ENCODE measurements around the gene CCDC158.
"Not testable (repeated sequence)": the region's sequence is repeated elsewhere in the genome, so short reads cannot be mapped to it uniquely, and the experiment has no call there.

CCDC158 gene

DNA sequence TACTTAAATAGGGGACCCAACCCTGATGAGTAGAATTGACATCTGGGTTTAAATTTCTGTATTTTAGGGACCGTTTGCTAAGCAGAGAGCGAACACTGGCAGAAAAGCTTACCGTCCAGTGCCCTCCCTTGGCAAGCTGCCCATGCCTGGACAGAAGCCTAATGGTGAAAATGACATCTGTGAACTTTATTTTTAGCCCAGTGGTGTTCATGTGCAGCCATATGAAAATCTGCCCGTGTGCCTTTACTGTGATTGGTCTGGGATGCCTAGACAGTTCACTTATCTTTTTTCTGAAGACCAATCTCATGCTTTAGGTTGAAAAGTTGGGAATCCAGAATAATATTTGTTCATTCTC is 113.3 kb downstream of the CCDC158 start:
- DNase-seq = no peak

DNA sequence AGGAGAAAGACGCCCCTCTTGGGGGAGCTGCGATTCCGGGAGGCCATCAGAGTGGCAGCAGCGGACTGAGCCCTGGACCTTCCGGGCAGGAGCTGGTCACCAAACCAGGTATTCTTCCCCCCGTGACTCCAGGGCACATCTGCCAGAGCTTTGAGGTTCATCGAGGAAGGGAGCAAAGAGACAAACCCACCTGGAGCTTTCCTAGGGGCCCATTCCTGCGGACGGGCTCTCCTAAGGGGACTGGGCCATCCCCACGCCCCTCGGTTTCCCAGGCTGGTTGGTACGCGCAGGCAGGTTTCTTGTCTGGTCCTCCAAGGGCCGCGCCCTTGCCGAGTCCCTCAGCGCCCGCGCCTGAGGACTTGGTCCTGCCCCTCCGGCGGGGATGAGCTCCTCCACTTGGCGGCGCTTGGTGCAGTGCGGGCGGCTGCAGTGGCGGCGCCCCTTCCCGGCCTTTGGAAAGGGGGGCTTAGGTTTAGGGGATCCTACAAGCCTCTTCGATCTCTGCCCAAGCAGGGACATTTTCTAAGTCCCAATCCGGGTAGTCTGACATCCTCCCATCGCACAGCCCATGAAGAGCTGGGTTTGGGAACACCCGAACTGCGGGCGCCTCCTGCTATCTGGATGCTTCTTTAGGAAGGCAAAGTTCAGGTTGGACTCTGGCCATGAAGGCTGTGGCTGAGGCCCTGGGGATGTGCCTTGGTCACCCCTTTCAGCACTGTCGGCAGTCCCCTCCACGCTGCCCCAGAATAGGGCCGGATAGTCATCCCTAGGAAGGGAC is 113.9 kb downstream of the CCDC158 start:
- peak; percentile 7 for DNase-seq

DNA sequence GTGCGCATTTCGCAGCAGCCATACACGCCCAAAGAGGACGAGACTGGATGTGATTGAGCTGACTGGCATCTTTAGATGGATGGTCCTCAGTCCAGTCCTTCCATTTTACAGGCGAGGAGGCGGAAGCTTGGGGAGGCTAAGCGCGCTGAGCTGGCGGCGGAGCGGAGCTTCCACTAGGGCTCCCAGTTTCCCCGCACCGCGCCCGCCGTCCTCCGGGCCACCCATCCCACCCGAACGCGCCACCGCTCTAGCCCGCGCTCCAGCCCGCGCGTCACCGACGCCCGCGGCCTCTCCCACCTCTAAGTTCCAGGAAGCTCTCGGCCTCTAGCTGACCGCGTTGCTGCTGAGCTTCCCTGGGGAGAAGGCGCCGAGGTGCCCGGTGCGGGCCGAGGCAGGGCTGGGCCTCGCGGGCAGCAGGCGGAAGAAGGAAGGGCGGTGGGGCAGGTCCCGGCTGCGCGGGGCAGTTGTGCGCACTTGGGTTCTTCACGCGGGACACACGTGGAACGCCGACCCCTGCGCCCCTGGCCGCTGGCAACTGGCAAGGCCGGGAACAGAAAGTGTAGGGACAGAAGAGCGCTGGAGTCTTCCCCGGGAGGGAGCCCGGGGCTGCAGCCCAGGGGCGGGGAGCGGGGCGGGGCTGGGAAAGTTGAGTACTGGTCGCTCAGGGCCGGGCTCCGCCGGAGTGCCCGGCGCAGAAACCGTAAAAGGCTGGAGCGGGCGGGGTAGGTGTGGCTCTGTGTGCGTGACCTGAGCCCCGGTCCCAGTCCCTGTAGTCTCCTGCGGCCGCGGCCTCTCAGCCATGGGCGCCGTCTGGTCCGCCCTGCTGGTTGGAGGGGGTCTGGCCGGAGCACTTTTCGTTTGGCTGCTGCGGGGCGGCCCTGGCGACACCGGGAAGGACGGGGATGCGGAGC is 114.7 kb downstream of the CCDC158 start, which contains the start of gene STBD1:
Gene STBD1, plus strand, starts transcription at position 763 of the 911 bp plus-strand sequence. Its CDS starts 37 bp downstream, at position 800.
- peak; percentile 45 for DNase-seq

DNA sequence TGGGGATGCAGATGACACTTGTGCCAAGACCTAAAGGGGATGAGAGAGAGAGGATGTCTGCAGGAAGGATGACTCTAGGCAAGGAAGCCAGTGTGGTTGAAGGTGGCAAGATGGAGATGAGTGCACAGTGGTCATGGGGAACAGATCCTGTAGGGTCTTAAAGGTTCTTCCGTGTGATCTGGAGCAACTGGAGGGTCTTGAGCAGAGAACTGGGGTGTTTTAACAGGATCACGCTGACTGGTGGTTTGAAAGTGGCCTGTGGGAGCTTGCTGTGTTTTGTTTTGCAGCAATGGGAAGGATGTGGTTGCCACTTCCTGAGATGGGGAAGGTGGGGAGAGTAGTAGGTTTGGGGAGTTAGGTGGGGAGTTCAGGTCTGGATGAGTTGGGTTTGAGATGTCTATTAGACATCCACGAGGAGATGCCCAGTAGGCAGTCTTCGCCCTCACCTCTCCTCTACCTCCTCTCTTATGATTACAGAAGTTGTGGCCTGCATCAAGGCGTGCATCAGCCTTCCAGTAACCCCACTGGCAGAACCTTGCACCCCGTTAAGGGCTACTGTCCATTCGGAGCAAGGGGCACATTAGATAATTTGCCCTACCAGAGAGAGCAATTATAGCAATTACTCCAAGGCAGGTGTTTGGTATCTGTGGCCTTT is 115.8 kb downstream of the CCDC158 start:
- DNase-seq = no peak

DNA sequence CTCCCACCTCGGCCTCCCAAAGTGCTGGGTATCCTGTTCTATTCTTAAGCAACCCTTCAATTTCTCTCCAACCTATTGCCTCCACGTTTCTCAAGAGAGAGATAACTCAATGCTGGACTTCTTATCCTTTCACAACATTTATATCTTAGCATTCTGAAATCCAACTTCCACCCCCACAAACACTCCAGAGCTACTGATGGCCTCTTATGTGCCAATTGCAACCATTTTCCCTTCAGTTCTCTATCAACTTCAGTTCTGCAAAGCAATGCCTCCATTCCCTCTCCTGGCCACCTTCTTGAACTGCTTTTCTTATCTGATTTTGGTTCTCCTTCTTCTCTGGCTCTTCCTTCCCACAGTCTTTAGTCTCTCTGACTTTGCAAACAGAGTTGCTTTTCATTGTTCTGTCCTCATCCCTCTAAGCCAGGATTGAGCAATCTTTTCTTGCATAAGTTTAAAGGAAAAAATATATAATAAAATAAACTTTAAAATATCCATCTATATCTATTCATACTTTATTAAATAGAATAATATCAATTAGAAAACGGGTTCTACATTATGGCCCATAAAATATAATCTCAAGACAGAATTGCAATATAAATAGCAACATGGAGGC is 118.0 kb downstream of the CCDC158 start:
- DNase-seq = no peak

DNA sequence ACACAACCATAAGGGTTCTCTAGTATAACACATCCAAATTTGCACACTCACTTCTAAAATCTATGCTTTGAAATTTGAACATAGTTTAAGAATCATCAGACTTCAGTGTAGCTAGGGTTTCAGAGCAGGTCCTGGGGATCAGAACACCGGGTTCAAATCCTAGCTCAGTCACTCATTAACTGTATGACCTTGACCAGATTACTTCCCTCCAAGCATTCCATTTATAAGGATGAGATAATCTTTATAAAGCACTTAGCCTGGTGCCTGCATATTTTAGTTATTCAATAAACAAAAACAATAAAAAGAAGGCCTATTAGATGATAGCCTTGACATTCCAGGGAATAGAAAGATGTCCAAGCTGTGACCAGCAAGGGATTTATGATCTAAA is 119.2 kb downstream of the CCDC158 start:
- DNase-seq = no peak

DNA sequence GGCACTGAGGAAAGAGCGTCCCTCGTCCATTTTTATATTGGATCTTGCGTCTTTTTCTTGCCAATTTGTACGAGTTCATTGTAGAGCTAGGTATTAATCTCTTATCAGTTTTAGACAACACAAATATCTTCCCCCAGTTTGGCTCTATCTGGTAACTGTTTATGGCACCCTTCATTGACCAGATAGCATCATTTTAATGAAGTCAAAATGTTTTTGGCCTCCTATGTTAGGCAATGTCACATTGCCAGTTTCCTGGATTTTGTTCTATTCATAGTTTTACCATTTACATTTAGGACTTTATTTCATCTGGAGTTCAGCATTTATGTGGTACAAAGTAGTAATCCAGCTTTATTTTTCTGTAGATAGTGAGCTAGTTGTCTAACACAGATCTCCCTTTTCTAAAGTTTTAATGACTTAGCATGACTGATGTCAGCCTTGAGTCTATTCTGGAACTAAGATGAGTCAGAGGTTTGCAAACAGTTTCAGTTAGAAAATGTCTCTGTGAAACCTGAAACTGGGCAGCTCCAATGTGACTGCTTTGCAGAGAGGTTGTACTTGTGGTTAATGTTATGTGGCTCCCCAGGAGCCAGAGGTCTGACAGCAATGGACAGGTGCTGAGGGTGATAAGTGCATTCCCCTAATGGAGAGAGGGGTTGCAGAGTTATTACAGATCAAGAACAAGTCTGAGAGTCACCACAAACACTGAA is 119.7 kb downstream of the CCDC158 start:
- DNase-seq = no peak

DNA sequence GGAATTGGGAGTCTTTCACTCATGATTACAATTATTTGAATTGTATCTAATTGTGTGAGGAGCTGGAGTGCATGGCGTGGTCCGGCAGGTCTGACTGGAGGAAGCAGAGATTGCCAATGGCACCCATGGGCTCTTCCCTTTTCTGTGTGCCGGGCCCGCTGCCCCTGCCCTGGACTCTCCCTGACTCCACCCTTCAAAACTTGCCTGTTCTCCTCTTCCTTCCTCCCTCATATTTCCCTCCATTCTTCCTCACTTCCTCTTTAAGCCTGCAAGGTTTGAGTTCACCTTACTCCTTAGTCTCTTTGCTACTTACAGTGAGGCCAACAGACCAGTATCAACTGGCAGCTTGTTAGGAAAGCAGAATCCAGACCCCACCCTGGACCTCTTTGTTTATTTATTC is 120.9 kb downstream of the CCDC158 start:
- DNase-seq = no peak

DNA sequence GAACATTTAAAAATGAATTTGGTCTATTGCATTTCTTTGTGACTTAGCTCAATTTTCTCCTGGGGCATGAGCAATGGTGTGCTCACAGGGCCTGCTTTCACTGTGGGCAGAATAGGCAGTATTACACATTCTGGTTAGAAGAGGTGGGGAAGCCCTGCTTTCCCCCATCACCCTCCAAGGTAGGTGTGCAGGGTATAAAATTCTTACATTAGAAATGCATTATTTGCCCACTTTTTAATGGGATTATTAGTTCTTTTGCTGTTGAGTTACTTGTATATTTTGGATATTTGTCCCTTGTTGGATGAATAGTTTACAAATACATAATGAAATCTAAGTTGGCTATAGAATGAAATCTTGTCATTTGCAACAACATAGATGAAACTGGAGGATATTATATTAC is 122.7 kb downstream of the CCDC158 start:
- DNase-seq = no peak

DNA sequence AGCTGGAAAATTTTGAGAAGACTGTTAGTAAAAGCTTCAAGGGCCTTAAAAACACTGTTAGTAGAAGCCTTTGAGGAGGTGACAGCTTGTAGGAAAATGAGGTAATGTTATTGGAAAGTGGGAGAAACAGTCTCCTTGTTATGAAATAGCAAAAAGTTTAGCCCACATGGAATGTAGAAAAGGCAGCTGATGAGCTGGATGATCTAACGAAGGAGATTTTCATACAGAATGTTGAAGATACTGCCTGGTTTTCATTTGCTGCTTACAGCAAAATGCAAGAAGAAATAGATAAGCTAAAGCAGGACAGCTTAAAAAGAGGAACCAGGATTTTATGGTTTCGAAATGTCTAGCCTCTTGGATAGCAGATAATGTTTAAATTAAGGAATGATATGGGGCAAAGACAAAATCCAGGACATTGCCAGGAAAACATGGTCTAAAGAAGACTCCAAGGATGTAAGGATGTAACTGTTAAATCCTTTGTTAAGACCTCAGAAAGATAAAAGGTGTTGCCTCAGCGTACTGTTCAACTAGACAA is 124.6 kb downstream of the CCDC158 start:
- DNase-seq = no peak

DNA sequence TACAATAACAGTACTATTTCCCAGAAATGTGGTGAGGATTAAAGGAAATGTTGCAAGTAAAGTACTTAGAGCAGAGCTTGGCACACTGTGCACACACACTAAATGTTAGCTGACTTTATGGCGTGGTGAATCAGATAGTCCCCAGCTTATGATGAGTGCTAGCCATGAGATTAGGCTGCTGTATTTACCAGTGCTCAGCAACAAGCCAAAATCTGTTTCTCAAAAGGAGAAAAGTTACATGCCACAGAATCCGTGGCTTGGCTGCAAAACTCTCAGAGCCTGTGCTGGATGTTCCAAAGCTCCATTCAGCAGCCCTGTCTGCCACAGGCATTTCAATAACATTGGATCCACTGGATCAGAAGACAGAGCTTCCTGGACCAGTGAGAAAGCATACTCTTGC is 127.2 kb downstream of the CCDC158 start:
- DNase-seq = no peak

DNA sequence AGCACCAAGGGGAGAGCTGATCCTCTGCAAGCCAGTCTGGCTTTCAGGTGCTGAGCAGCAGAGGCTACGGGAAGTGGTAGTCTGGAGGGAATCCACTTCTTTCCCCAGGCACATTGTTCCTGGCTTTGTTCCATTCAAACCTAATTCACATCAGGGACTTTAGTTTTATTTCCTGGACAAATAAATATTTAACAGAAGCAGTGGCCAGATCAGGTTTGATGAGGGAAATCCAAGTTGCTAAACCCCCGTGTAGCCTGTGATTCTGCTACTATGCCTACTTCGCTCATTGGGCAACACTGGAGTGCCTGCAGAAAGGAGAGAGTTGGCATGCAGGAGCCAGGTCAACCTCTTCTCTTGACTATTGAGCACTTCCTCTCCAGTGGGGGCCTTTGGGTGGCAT is 128.2 kb downstream of the CCDC158 start:
- no peak for DNase-seq

DNA sequence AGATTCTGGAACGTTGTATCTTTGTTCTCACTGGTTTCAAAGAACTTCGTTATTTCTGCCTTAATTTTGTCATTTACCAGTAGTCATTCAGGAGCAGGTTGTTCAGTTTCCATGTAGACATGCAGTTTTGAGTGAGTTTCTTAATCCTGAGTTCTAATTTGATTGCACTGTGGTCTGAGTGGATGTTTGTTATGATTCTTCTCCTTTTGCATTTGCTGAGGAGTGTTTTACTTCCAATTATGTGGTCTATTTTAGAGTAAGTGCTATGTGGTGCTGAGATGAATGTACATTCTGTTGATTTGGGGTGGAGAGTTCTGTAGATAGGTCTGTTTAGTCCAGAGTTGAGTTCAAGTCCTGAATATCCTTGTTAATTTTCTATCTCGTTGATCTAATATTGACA is 133.1 kb downstream of the CCDC158 start:
- not testable (repeated sequence) for DNase-seq

DNA sequence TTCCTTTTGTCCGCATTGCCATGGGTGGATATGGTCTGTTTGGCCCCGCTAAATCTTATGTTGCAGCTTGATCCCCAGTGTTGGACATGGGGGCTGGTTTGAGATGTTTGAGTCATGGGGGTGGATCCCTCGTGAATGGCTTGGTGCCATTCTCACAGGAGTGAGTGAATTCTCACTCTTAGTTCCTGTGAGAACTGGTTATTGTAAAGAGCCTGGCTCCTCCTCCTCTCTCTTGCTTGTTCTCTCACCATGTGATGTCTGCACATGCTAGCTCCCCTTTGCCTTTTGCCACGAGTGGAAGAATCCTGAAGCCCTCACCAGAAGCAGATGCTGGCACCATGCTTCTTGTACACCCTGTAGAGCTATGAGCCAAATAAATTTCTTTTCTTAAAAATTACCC is 137.0 kb downstream of the CCDC158 start:
- no peak for DNase-seq

DNA sequence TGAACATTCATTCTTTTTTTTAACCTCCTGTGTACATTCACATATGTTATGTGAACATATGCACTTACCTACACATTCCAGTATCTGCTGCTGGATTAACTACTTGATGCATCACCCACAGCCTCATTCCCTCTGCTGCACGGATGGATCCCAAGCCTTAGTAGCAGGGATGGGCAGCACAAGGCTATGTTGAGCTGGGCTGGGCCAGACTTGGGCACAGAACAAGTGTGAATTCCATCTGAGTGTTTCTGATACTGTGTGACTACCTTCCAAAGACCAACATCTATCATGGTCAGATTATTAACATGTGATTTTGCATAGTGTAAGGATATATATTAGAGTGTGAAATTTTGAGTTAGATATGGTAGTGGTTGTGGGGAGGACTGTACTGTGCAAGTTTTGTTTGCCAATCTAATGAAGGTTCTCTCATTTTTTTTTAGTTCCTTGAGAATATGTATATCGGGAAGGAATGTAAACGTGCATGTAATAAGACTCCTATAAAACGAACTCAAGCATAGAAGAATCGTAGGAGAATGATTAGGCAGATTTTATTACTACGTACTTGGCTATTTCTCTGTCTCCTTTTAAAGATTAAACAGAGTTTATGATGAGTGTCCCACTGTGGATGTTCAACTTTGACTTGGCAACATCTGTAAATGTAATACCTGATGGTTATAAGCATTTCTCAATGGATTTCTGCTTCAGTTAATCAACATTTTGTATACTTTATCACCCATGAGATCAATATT is 137.8 kb downstream of the CCDC158 start:
- DNase-seq = no peak

DNA sequence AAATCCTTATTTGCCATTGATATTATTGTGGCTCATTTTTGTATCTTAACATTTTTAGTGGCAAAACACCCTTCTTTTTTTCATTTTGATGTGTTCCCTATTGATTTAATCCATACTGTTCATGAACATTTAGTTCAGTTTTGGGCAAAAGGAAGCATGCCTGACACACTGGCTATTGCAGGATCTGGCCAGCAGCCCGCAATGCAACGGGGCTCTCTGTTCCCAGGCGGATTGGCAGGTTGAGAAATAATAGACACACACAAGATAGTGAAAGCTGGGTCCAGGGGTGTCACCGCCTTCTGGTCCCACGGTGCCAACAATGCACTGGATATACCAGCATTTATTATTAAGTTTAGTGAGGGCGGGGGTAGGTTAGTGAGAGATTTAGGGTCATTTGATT is 139.3 kb downstream of the CCDC158 start:
- DNase-seq = not testable (repeated sequence)

DNA sequence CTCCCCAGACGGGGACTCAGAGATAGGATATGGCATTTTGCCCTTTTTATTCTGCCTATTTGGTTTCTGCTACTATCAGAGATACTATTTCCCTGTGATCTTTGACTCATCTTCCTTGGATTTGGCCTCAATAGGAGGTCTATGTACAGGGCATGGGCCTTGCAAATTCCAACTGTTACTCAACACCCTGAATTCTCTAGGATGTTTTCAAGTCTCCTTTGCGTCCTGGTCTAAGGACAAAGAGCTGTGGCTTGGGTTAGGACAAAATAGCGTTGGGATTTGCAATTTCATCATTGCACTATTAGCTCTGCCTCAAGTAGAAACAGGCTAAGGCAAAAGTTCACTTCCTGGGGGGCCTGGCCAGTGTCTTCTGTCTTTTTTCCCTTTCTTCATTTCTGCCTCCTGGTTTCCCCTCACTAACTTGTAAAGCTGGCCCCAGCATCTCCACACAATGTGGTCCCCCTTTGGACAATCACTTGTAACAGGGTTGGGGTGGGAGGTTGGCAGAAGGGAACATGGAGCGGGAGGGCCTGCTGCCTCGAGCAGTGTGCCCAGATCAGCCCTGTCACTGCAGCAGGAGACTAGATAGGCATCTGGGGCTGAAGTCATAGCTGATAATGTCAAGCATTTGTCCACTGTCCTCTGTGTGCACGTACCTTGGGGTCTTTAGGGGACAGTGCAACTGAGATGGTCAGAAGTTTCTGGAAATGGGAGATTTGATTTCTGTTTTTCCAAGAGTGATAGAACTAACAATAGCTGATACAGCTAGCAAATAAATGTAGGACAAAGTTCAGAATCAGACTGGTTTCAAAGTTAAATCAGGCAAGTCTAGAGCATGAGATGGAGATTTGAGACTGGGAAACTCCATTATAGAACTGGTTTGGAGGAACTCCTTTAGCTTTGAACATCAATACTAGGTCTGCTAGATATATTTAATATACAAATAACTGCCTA is 140.2 kb downstream of the CCDC158 start:
- no peak for DNase-seq

DNA sequence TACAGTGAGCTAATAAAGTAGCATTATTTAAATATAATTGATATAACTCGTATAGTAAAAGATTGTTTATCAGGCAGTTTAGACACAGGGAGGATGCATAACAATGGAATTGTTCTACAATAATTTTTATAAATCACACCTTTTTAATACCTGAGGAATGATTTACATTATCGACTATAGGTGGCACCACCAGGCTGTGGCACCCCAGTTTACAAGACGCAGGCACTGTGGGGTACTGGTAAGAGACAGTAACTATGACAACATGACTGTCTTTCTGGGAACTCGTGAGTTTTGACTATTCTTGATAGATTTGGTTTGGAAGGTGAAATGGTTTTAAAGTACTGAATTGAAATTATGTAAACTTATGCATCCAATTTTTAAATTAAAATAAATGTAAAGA is 141.5 kb downstream of the CCDC158 start:
- no peak for DNase-seq

DNA sequence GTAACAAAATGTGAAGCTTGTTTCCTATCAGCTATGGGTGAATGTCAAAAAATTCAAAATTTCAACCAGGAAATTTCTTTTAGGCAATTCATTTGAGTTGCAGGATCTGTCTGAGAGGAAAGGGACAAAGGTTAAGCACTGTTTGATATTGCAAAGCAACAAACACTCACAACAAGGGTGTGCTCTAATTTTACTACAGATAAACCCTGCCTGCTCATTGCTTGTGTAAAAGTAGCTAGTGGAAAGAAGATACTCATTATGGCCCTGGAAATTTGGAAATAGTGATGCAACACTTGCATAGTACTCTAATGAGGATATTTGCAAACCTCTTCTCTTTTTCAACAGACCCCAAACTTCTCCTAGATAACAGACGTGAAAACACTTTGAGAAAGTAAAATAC is 142.4 kb downstream of the CCDC158 start:
- DNase-seq = no peak

DNA sequence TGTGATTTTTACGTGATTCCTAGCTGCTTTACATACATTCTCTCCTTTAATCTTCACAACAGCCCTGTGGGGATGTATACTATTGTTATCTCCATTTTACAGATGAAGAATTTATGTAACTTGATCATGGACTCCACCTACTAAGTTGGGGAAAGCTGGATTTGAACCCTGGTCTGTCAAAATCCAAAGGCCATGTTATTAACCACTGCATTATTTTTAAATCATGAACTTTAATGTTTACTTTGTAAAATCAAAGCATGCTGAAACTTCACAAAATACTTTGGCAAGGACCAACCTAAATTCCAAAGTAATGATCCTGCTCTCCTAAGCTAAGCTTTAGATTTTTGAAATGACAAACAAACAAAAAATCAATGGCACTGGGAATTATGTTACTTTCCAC is 143.3 kb downstream of the CCDC158 start:
- DNase-seq = no peak
